GM12873 (cell line): ENCODE data around the gene PYROXD2.

Experiments used
- CTCF ChIP-seq: IDR thresholded peaks from 2 replicates; pipeline ENCODE4 v1.5.1; 2012; ENCODE audit warnings: low read depth, mild to moderate bottlenecking, moderate library complexity, low read length, control low read depth; ENCODE audit not compliant: insufficient read depth; ENCODE audit errors: missing control alignments

Gene PYROXD2

DNA sequence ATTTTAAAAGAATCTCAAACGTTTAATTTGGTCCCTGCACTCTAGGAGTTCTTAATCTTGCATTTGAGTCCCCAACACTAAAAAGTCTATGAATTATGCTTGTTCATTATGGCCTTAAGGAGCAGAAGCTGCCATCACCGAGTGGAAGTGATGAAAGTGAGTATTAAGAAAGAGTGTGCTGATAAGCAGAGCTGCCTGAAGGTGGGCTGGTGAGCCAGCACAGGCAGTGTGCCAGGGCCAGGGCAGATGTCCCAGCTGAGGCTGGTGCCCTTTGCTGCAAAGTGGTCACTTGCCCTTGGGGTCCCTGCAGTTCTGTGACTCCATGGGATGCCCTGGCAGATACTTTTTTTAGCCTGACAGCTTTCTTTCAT lies 74.1 kb downstream of the PYROXD2 start:
- TF ChIP-seq CTCF = peak; percentile 21

GRCh38 chr10:98340261-98340939 lies 74.6 kb downstream of the PYROXD2 start:
- TF ChIP-seq CTCF = no peak

DNA sequence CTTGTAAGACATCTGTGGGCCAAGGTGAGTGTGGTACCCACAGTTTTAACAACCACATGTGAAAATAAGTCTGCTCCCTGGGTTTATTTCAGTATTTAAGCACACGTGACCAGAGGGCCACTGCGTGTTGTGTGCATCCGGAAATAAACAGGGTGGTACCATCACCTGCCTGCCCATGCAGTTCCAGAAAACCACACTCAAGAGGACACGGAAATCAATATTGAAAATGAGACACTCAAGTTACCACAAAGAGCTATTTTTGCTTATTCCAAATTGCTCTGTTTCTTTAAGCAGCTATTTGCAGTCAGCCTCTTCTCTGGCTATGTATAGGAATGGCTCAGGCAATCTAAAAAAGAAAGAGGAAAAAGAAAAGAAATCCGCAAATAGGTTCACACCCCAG lies 75.2 kb downstream of the PYROXD2 start:
- TF ChIP-seq CTCF = no peak

GRCh38 chr10:98338896-98339295 lies 76.1 kb downstream of the PYROXD2 start:
- no peak for TF ChIP-seq CTCF

- TF ChIP-seq CTCF = no peak
Observed at GRCh38 chr10:98338318-98338717, 76.7 kb downstream of the PYROXD2 start.

DNA sequence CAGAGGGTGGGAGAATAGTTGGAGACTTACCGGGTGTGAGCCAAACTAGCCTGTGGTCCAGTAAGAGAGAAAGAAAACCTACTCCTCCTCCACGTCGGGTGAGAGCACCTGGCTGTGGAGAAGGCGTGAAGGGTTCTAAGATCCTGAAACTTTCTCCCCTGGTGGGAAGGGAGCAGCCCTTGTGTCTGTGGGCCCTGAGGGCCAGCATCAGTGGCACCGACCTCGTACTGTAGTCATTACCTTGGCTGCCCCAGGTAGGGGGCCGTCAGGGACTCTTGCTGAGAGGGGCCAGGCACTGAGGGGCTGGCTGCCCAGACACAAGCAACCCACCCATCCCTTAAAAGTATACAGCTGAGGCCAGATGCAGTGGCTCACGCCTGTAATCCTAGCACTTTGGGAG lies 77.5 kb downstream of the PYROXD2 start:
- no peak for TF ChIP-seq CTCF
